Body of pancreas (tissue), 4 donors: ENCODE results near the gene EPDR1.

Experiments used
- CTCF ChIP-seq, 7 experiments: fragments of 450-650 bp in 4 of 7; fragments of 200-600 bp in 3 of 7; sonication (generic) in 3 of 7; IDR thresholded peaks; one replicate each; pipeline ENCODE4 v1.5.1; 2016 to 2019; ENCODE audit warnings: antibody characterized with exemption in 7 of 7
- POLR2A ChIP-seq, 3 donors: fragments of 450-650 bp; IDR thresholded peaks; one replicate each; pipeline ENCODE4 v1.6.1; 2016; ENCODE audit warnings: antibody characterized with exemption in 3 of 3, mild to moderate bottlenecking in 2 of 3

GRCh38 chr7:37999673-38000072 is 79.2 kb downstream of the EPDR1 start:
- TF ChIP-seq CTCF (IDR thresholded peaks at IDR 0.05) = no peak
- no peak for TF ChIP-seq POLR2A (IDR thresholded peaks at IDR 0.05)
